Measurements from ENCODE around the gene RCBTB1.

Gene RCBTB1

GRCh38 chr13:49602005-49602404, 16.6 kb upstream of the RCBTB1 start:
- H3K4me3 ChIP-seq (ENCODE audit: insufficient read depth, low read length, poor library complexity, severe bottlenecking): no peak overlapping the region
- H3K79me2 ChIP-seq (ENCODE audit: insufficient read depth, low read length): no peaks in the 10 kb centered on the region
- H2AFZ ChIP-seq (ENCODE audit: low read depth, low read length, severe bottlenecking): no peak overlapping the region
- no peaks in the 10 kb centered on the region for H3K36me3 ChIP-seq (ENCODE audit: low read length)
- H3K9me2 ChIP-seq (replicated peaks; ENCODE audit: insufficient read depth, low read length): no peaks in the 10 kb centered on the region
- H3K9ac ChIP-seq (ENCODE audit: low read length): no peak overlapping the region
- TF ChIP-seq EZH2phosphoT487 (conservative IDR thresholded peaks at IDR 0.05; ENCODE audit: low read length): no peak
- TF ChIP-seq, protein P1, sequence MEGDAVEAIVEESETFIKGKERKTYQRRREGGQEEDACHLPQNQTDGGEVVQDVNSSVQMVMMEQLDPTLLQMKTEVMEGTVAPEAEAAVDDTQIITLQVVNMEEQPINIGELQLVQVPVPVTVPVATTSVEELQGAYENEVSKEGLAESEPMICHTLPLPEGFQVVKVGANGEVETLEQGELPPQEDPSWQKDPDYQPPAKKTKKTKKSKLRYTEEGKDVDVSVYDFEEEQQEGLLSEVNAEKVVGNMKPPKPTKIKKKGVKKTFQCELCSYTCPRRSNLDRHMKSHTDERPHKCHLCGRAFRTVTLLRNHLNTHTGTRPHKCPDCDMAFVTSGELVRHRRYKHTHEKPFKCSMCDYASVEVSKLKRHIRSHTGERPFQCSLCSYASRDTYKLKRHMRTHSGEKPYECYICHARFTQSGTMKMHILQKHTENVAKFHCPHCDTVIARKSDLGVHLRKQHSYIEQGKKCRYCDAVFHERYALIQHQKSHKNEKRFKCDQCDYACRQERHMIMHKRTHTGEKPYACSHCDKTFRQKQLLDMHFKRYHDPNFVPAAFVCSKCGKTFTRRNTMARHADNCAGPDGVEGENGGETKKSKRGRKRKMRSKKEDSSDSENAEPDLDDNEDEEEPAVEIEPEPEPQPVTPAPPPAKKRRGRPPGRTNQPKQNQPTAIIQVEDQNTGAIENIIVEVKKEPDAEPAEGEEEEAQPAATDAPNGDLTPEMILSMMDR (IDR thresholded peaks at IDR 0.05; ENCODE audit: insufficient read depth, low read length, poor library complexity, severe bottlenecking): no peak
- no peak overlapping the region for H3K4me2 ChIP-seq (ENCODE audit: low read depth, low read length, poor library complexity, severe bottlenecking)
- H3K27ac ChIP-seq (ENCODE audit: low read depth, low read length): no peak overlapping the region
- peaks cover 5% of the 10 kb centered on the region; the same call in 1 of the 2 replicates for H3F3A ChIP-seq (ENCODE audit: insufficient read depth)
- H3K27me3 ChIP-seq (ENCODE audit: low read length): no peaks in the 10 kb centered on the region
- no peaks in the 10 kb centered on the region for H3K9me3 ChIP-seq (ENCODE audit: insufficient read depth, low read length)
- no peaks in the 10 kb centered on the region for H4K20me1 ChIP-seq (ENCODE audit: low read depth, low read length)

DNA sequence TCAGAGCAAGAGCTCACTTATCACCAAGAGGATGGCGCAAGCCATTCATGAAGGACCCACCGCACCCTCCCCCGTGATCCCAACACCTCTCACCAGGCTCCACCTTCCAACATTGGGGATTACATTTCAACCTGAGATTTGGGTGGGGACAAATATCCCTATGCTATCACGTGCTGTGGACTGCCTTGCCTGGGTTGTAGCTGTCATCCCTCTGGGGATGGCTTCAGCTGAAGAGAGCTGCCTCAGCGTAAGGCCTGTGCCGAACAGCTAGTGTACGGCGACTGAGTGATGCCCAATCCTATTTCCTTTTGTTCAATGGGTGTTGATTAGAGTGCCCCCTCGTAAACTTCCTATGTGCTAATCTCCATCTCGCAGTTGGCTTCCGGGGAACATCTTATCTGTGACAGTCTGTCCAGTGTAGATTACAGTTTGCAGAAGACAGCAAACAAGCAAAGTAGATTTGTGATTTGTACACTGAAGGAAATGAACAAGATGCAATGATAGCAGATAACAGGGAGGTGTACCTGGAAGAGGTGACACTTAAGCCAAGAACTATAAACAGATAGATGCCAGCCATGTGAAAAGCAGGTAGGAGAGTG, 11.8 kb upstream of the RCBTB1 start:
- H3K79me2 ChIP-seq (ENCODE audit: insufficient read depth, low read length): no peaks in the 10 kb centered on the region
- no peaks in the 10 kb centered on the region for H3F3A ChIP-seq (ENCODE audit: insufficient read depth)
- no peak overlapping the region for H3K9ac ChIP-seq (ENCODE audit: low read length)
- no peaks in the 10 kb centered on the region for H3K27me3 ChIP-seq (ENCODE audit: low read length)
- H3K9me2 ChIP-seq (replicated peaks; ENCODE audit: insufficient read depth, low read length): no peaks in the 10 kb centered on the region
- TF ChIP-seq, protein P1 (IDR thresholded peaks at IDR 0.05; ENCODE audit: insufficient read depth, low read length, poor library complexity, severe bottlenecking): no peak
- TF ChIP-seq EZH2phosphoT487 (conservative IDR thresholded peaks at IDR 0.05; ENCODE audit: low read length): no peak
- no peaks in the 10 kb centered on the region for H3K36me3 ChIP-seq (ENCODE audit: low read length)
- no peak overlapping the region for H3K27ac ChIP-seq (ENCODE audit: low read depth, low read length)
- no peaks in the 10 kb centered on the region for H4K20me1 ChIP-seq (ENCODE audit: low read depth, low read length)
- H2AFZ ChIP-seq (ENCODE audit: low read depth, low read length, severe bottlenecking): no peak overlapping the region
- H3K9me3 ChIP-seq (ENCODE audit: insufficient read depth, low read length): no peaks in the 10 kb centered on the region
- H3K4me2 ChIP-seq (ENCODE audit: low read depth, low read length, poor library complexity, severe bottlenecking): no peak overlapping the region
- no peak overlapping the region for H3K4me3 ChIP-seq (ENCODE audit: insufficient read depth, low read length, poor library complexity, severe bottlenecking)

- H3K36me3 ChIP-seq (ENCODE audit: low read length): no peaks in the 10 kb centered on the region
- H3K4me2 ChIP-seq (ENCODE audit: low read depth, low read length, poor library complexity, severe bottlenecking): no peak overlapping the region
- H3K79me2 ChIP-seq (ENCODE audit: insufficient read depth, low read length): no peaks in the 10 kb centered on the region
- H3K4me3 ChIP-seq (ENCODE audit: insufficient read depth, low read length, poor library complexity, severe bottlenecking): no peak overlapping the region
- no peaks in the 10 kb centered on the region for H4K20me1 ChIP-seq (ENCODE audit: low read depth, low read length)
- no peak overlapping the region for H3K9ac ChIP-seq (ENCODE audit: low read length)
- no peaks in the 10 kb centered on the region for H3K9me2 ChIP-seq (replicated peaks; ENCODE audit: insufficient read depth, low read length)
- no peaks in the 10 kb centered on the region for H3F3A ChIP-seq (ENCODE audit: insufficient read depth)
- no peak for TF ChIP-seq EZH2phosphoT487 (conservative IDR thresholded peaks at IDR 0.05; ENCODE audit: low read length)
- TF ChIP-seq, protein P1 (IDR thresholded peaks at IDR 0.05; ENCODE audit: insufficient read depth, low read length, poor library complexity, severe bottlenecking): no peak
- no peaks in the 10 kb centered on the region for H3K27me3 ChIP-seq (ENCODE audit: low read length)
- H2AFZ ChIP-seq (ENCODE audit: low read depth, low read length, severe bottlenecking): no peak overlapping the region
- H3K27ac ChIP-seq (ENCODE audit: low read depth, low read length): no peak overlapping the region
- no peaks in the 10 kb centered on the region for H3K9me3 ChIP-seq (ENCODE audit: insufficient read depth, low read length)
Measured at GRCh38 chr13:49596221-49596620, 10.9 kb upstream of the RCBTB1 start.
